Adrenal gland (tissue), 5 donors: ENCODE results near the gene DOCK3.

Source experiments
- POLR2A ChIP-seq, 2 donors: fragments of 450-650 bp; IDR thresholded peaks; one replicate each; pipeline ENCODE4 v1.6.1; 2017; ENCODE audit warnings: antibody characterized with exemption in 2 of 2, mild to moderate bottlenecking in 2 of 2, moderate library complexity in 1 of 2
- TF ChIP-seq, protein P1 (sequence below), 6 experiments: fragments of 450-650 bp in 4 of 6; fragments of 200-600 bp in 2 of 6; sonication (generic) in 1 of 6; IDR thresholded peaks; 1 replicate in 5 of 6; 2 replicates in 1 of 6; pipeline versions ENCODE4 v1.5.1 to v1.8.0; 2016 to 2021; ENCODE audit warnings: antibody characterized with exemption in 6 of 6, mild to moderate bottlenecking in 2 of 6, moderate library complexity in 1 of 6
- donor health status: DM: no; HTN: no; CAD: no.

DNA sequence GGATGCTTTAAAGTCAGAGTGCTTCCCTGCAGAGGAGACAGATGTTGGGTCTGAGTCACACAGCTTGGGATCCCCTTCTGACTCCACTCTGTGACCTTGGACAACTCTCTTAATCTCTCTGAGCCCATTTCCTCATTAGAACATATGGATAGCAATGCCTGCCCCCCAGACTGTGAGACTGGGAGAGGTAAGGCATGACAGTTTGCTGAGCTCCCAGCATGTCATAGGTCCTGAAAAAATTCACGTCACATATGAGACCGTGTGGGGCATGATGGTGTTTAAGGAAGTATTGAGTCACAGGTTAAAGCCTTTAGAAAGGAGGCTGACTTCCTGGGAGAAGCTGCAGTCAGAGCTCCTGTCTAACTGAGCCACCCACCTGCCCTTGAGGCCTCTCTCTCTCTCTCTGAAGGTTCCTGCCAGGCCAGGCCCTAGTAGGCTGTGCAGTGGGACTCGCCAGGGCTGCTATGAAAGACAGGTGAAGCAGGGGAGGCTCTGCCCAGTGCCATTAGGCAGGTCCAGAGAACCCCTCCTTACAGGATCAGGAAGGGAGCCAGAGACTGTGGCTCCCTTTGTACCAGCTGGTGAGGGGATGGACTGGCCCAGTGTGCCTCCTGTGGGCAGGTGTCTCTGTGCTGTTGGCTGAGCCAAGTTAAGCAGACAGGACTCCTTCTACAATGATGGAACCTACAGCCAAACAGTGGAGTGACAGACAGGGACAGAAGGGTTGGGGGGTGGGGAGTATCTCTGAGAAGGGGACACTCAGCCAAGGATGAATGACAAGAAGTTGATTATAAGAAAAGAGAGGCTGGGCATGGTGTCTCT, 19.5 kb upstream of the DOCK3 start:
- TF ChIP-seq, protein P1, sequence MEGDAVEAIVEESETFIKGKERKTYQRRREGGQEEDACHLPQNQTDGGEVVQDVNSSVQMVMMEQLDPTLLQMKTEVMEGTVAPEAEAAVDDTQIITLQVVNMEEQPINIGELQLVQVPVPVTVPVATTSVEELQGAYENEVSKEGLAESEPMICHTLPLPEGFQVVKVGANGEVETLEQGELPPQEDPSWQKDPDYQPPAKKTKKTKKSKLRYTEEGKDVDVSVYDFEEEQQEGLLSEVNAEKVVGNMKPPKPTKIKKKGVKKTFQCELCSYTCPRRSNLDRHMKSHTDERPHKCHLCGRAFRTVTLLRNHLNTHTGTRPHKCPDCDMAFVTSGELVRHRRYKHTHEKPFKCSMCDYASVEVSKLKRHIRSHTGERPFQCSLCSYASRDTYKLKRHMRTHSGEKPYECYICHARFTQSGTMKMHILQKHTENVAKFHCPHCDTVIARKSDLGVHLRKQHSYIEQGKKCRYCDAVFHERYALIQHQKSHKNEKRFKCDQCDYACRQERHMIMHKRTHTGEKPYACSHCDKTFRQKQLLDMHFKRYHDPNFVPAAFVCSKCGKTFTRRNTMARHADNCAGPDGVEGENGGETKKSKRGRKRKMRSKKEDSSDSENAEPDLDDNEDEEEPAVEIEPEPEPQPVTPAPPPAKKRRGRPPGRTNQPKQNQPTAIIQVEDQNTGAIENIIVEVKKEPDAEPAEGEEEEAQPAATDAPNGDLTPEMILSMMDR (IDR thresholded peaks at IDR 0.05), result no peak
- no peak for TF ChIP-seq POLR2A (IDR thresholded peaks at IDR 0.05)
